ENCODE measurements around the gene TRIM44. TPM values are rescaled to one million over a fixed set of nuclear protein-coding genes. Genes with fewer than 3 reads are reported as not detected.
A peak's percentile ranks its signal among the peaks of the same experiment; 100 is the strongest.
"Not testable (repeated sequence)": the region's sequence is repeated elsewhere in the genome, so short reads cannot be mapped to it uniquely, and the experiment has no call there.

Gene TRIM44
- total RNA-seq, 1 donor from 2014 or later, result 21.5 TPM

- DNase-seq (ENCODE audit: low read depth, low spot score), result not testable (repeated sequence)
These were observed 53.1 kb downstream of the TRIM44 start for GRCh38 chr11:35715677-35716076.

GRCh38 chr11:35717043-35717442 is 54.5 kb downstream of the TRIM44 start:
- no peak for DNase-seq (ENCODE audit: low read depth, low spot score)

GRCh38 chr11:35717520-35717919 is 54.9 kb downstream of the TRIM44 start:
- DNase-seq (ENCODE audit: low read depth, low spot score), result no peak

GRCh38 chr11:35721651-35722282 is 59.2 kb downstream of the TRIM44 start:
- no peak for DNase-seq (ENCODE audit: low read depth, low spot score)

- no peak for DNase-seq (ENCODE audit: low read depth, low spot score)
These were observed 60.1 kb downstream of the TRIM44 start for GRCh38 chr11:35722641-35723040.

- no peak for DNase-seq (ENCODE audit: low read depth, low spot score)
These were observed 60.9 kb downstream of the TRIM44 start for GRCh38 chr11:35723493-35723892.

- no peak for DNase-seq (ENCODE audit: low read depth, low spot score)
These were observed 61.3 kb downstream of the TRIM44 start for GRCh38 chr11:35723913-35724312.

GRCh38 chr11:35725885-35726284 is 63.3 kb downstream of the TRIM44 start:
- DNase-seq (ENCODE audit: low read depth, low spot score), result no peak

- no peak for DNase-seq (ENCODE audit: low read depth, low spot score)
These were observed 64.6 kb downstream of the TRIM44 start for GRCh38 chr11:35727140-35727539.

GRCh38 chr11:35730254-35730653 is 67.7 kb downstream of the TRIM44 start:
- DNase-seq (ENCODE audit: low read depth, low spot score), result no peak

- DNase-seq (ENCODE audit: low read depth, low spot score), result no peak
These were observed 72.3 kb downstream of the TRIM44 start for GRCh38 chr11:35734669-35735410.

- DNase-seq (ENCODE audit: low read depth, low spot score), result peak; percentile 8
These were observed 72.8 kb downstream of the TRIM44 start for GRCh38 chr11:35735411-35735810.

- peak; percentile 39 for DNase-seq (ENCODE audit: low read depth, low spot score)
These were observed 73.3 kb downstream of the TRIM44 start for GRCh38 chr11:35735903-35736302.

GRCh38 chr11:35736952-35737351 is 74.4 kb downstream of the TRIM44 start:
- no peak for DNase-seq (ENCODE audit: low read depth, low spot score)

- DNase-seq (ENCODE audit: low read depth, low spot score), result no peak
These were observed 77.7 kb downstream of the TRIM44 start for GRCh38 chr11:35740061-35740799.

- DNase-seq (ENCODE audit: low read depth, low spot score), result no peak
These were observed 80.3 kb downstream of the TRIM44 start for GRCh38 chr11:35742707-35743454.

GRCh38 chr11:35746356-35747153 is 84.0 kb downstream of the TRIM44 start:
- no peak for DNase-seq (ENCODE audit: low read depth, low spot score)

- no peak for DNase-seq (ENCODE audit: low read depth, low spot score)
These were observed 85.1 kb downstream of the TRIM44 start for GRCh38 chr11:35747668-35748067.

GRCh38 chr11:35748644-35749043 is 86.1 kb downstream of the TRIM44 start:
- DNase-seq (ENCODE audit: low read depth, low spot score), result no peak

- DNase-seq (ENCODE audit: low read depth, low spot score), result no peak
These were observed 87.7 kb downstream of the TRIM44 start for GRCh38 chr11:35750315-35750714.
